Activated B cell treated with CpG ODN at 0.5 μM for 24 hours (primary cell): ENCODE results near the gene PARVB. TPM values are rescaled to one million over a fixed set of nuclear protein-coding genes. Genes with fewer than 3 reads are reported as not detected.
A peak's percentile ranks its signal among the peaks of the same experiment; 100 is the strongest.
"Not testable (repeated sequence)": the region's sequence is repeated elsewhere in the genome, so short reads cannot be mapped to it uniquely, and the experiment has no call there.

Source experiments
- ATAC-seq: fragments of 200-7000 bp; cut with Tn5 transposase; one replicate; pipeline ENCODE4 v1.10.0; 2021; ENCODE audit warnings: low read depth, mild to moderate bottlenecking, moderate library complexity
- CTCF ChIA-PET: fragments of 350-600 bp; sonication (Branson Sonifier 250); formaldehyde crosslinking; loops from one replicate; lab custom pipeline; 2021; ENCODE audit warnings: antibody characterized with exemption; lab: Charles Lee
- POLR2A ChIA-PET: fragments of 350-600 bp; sonication (Branson Sonifier 250); formaldehyde crosslinking; loops from one replicate; lab custom pipeline; 2021; ENCODE audit warnings: antibody characterized with exemption; lab: Charles Lee
- DNase-seq: peaks from one replicate; pipeline ENCODE4 v3.0.0; 2022
- H3K27ac Mint-ChIP-seq: one replicate; pipeline ENCODE4 v1.8.0; 2020; ENCODE audit warnings: mixed read lengths
- H3K27me3 Mint-ChIP-seq: one replicate; pipeline ENCODE4 v1.8.0; 2021; ENCODE audit warnings: mixed read lengths
- H3K36me3 Mint-ChIP-seq: one replicate; pipeline ENCODE4 v1.8.0; 2021; ENCODE audit warnings: low read depth, mixed read lengths
- H3K4me1 Mint-ChIP-seq: one replicate; pipeline ENCODE4 v1.8.0; 2021; ENCODE audit warnings: mixed read lengths
- H3K4me3 Mint-ChIP-seq: one replicate; pipeline ENCODE4 v1.8.0; 2020; ENCODE audit warnings: mild to moderate bottlenecking, mixed read lengths
- H3K9me3 Mint-ChIP-seq: one replicate; pipeline ENCODE4 v1.8.0; 2020; ENCODE audit warnings: mixed read lengths
- intact Hi-C: fragments of 100-400 bp; cut with micrococcal nuclease; formaldehyde crosslinking; loops from one replicate; pipeline ENCODE4 v1.15.1; 2024
- total RNA-seq: library from RNA; stranded (reverse); gene quantifications from 2 replicates; pipeline ENCODE4 v1.2.3, GENCODE V29; 2022
- TF ChIP-seq, protein P1 (sequence below): fragments of 200-600 bp; IDR thresholded peaks from one replicate; pipeline ENCODE4 v1.8.0; 2022; ENCODE audit warnings: antibody characterized with exemption, mild to moderate bottlenecking

The PARVB gene
- total RNA-seq, 1 donor from 2014 or later, result 53.5 TPM

DNA sequence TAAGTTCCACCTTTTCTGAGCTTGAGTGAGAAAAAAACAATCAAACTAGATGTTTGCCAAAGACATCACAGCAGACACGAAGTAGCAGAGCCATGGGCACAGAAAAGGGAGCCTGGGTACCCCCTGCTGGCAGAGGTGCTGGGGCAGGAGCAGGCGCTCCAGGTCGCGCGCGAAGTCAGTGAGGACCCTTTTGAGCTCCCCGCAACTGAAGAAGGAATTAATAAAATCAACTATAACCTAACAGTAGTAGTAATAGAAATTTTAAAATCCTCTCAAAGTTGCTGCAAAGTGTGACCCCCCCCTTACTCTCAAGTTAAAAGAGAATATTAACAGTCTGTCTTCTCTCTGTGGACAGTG is 20.0 kb upstream of the PARVB start:
- POLR2A ChIA-PET, result no interaction called here
- TF ChIP-seq, protein P1, sequence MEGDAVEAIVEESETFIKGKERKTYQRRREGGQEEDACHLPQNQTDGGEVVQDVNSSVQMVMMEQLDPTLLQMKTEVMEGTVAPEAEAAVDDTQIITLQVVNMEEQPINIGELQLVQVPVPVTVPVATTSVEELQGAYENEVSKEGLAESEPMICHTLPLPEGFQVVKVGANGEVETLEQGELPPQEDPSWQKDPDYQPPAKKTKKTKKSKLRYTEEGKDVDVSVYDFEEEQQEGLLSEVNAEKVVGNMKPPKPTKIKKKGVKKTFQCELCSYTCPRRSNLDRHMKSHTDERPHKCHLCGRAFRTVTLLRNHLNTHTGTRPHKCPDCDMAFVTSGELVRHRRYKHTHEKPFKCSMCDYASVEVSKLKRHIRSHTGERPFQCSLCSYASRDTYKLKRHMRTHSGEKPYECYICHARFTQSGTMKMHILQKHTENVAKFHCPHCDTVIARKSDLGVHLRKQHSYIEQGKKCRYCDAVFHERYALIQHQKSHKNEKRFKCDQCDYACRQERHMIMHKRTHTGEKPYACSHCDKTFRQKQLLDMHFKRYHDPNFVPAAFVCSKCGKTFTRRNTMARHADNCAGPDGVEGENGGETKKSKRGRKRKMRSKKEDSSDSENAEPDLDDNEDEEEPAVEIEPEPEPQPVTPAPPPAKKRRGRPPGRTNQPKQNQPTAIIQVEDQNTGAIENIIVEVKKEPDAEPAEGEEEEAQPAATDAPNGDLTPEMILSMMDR, result no peak
- no peak for ATAC-seq

DNA sequence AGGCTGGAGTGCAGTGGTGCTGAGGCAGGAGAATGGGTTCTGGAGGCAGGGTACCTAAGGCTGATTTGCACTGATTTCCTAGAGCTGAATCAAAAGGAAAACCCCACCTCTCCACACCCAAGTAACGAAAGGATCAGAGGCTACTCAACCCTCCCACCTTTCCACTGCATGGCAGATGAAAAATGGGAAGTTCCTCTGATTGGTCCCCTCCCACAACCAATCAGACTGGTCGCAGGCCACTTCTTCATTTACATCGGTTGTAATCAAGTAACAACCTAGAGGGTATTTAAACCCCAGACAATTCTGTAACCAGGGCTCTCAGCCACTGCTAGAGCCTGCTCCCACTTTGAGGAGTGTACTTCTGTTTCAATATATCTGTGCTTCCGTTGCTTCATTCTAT is 18.6 kb upstream of the PARVB start:
- ATAC-seq (peak; percentile 76), DNase-seq (no peak)
- TF ChIP-seq, protein P1, result no peak
- Mint-ChIP-seq H3K4me1 (peaks cover 11% of the 10 kb centered on the region), H3K4me3 (peak overlapping the region; percentile 50), H3K36me3 (peaks cover 6% of the 10 kb centered on the region), H3K27ac (peak overlapping the region; percentile 20), H3K9me3 (peaks cover 2% of the 10 kb centered on the region), H3K27me3 (no peaks in the 10 kb centered on the region)
- intact Hi-C loops, result no loop called here
- ChIA-PET CTCF (interaction anchor here (1.2 kb wide), 1 partner anchor 81 kb away, joined by 7 read pairs; no protein-coding TSS in a partner anchor), POLR2A (interaction anchor here (0.7 kb wide), 1 partner anchor 22 kb away, joined by 3 read pairs; no protein-coding TSS in a partner anchor)

More for the DNA sequence above, 20.0 kb upstream of the PARVB start:
- no peak for DNase-seq
- Mint-ChIP-seq H3K27me3 (no peaks in the 10 kb centered on the region), H3K36me3 (peaks cover 9% of the 10 kb centered on the region), H3K4me1 (peaks cover 23% of the 10 kb centered on the region), H3K27ac (no peak overlapping the region), H3K4me3 (no peak overlapping the region), H3K9me3 (peaks cover 2% of the 10 kb centered on the region)
- intact Hi-C loops, result no loop called here
- CTCF ChIA-PET, result interaction anchor here (0.7 to 1.6 kb wide), 2 partner anchors 19 to 82 kb away, joined by 3 read pairs; partner anchors contain the start of gene PARVB

DNA sequence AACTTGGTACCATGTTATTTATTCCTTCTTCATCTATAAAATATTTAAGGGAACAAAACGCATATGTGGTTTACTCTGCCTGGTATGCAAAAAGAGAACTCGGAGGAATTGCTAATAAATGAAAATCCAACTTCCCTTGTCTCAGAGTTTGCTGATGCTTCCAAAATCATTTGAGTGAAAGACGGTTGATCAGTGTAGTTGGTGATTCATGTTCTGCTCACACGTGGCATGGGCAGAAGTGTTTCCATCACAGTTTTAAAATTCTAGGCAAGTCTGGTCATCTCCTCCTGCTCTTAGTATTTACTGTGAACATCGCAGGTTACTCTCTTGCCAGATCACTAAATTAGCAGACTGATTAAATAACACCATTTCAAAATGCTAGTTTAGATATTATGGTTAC is 11.9 kb upstream of the PARVB start:
- Mint-ChIP-seq H3K4me1 (peaks cover 13% of the 10 kb centered on the region), H3K36me3 (no peaks in the 10 kb centered on the region), H3K27ac (no peak overlapping the region), H3K4me3 (no peak overlapping the region), H3K9me3 (no peaks in the 10 kb centered on the region), H3K27me3 (no peaks in the 10 kb centered on the region)
- no peak for ATAC-seq
- intact Hi-C loops, result no loop called here
- TF ChIP-seq, protein P1, result no peak
- no peak for DNase-seq
- CTCF ChIA-PET, result interaction anchor here (0.8 to 1.0 kb wide), 2 partner anchors 17 to 74 kb away, joined by 3 read pairs; no protein-coding TSS in a partner anchor
- POLR2A ChIA-PET, result no interaction called here

DNA sequence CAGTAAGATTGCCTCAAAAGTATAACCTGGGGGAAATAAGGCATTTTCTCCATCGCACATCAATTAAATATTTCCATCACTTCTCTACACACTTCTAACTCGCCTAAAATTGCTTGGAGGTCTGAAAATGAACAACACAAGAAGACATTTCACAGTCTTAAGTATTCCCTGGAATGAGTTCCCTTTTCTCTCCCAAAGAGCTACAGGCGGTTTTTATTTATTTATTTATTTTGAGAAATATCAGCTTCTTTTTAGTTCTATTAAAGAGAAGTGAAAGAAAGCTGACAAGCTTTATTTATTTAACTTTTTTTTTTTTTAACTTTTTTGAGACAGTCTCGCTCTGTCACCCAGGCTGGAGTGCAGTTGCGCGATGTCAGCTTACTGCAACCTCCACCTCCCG is 11.5 kb upstream of the PARVB start:
- Mint-ChIP-seq H3K9me3 (no peaks in the 10 kb centered on the region), H3K27me3 (no peaks in the 10 kb centered on the region), H3K36me3 (no peaks in the 10 kb centered on the region), H3K4me1 (peaks cover 14% of the 10 kb centered on the region), H3K27ac (no peak overlapping the region), H3K4me3 (no peak overlapping the region)
- no peak for DNase-seq
- ChIA-PET CTCF (interaction anchor here (1.0 kb wide), 2 partner anchors 19 to 73 kb away, joined by 3 read pairs; no protein-coding TSS in a partner anchor), POLR2A (no interaction called here)
- TF ChIP-seq, protein P1, result no peak
- intact Hi-C loops, result no loop called here
- ATAC-seq, result no peak

DNA sequence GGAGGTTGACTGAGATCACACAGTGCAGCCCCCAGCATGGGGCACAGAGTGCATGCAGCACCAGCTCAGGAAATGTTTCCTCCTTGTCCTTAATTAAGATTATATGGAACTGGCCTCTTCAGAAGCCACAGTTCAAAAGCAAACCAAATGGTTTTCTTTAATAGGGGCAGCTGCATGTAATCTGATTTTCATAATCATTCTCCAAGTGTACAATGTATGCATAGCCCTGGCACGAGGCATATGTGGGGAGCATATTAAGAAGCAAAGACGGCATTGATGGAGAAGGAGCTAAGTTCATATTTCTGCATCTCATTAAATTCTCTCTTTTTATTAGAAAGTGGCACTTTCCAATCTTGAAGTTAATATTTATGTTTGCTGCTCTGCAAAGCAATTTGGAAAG is 9.9 kb upstream of the PARVB start:
- ChIA-PET POLR2A (interaction anchor here (1.2 kb wide), 1 partner anchor 34 kb away, joined by 3 read pairs; no protein-coding TSS in a partner anchor), CTCF (interaction anchor here (0.8 kb wide), 1 partner anchor 21 kb away, joined by 3 read pairs; no protein-coding TSS in a partner anchor)
- Mint-ChIP-seq H3K4me1 (peaks cover 15% of the 10 kb centered on the region), H3K27me3 (no peaks in the 10 kb centered on the region), H3K4me3 (no peak overlapping the region), H3K36me3 (no peaks in the 10 kb centered on the region), H3K27ac (no peak overlapping the region), H3K9me3 (no peaks in the 10 kb centered on the region)
- ATAC-seq (no peak), DNase-seq (no peak)
- TF ChIP-seq, protein P1, result no peak
- intact Hi-C loops, result no loop called here

DNA sequence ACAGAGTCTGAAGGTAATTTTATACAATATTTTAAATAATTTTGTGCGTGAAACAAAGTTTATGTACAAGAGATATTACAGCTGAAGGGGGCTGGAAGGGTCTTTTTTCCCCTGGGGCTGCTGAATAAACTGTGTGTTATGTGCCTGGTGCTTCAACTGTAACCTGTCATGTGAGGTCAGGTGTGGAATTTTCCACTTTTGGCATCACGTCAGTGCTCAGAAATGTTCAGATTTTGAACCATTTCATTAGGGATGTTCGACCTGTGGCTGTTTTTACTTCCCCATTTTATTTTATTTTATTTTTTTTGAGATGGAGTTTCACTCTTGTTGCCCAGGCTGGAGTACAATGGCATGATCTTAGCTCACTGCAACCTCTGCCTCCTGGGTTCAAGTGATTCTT is 7.5 kb upstream of the PARVB start:
- H3K4me3 Mint-ChIP-seq, ATAC-seq, H3K9me3 Mint-ChIP-seq, H3K27ac Mint-ChIP-seq, H3K27me3 Mint-ChIP-seq, DNase-seq, intact Hi-C loops, H3K36me3 Mint-ChIP-seq: not testable (repeated sequence)
- CTCF ChIA-PET, result interaction anchor here (1.0 kb wide), 1 partner anchor 70 kb away, joined by 3 read pairs; no protein-coding TSS in a partner anchor
- POLR2A ChIA-PET, result interaction anchor here (1.4 kb wide), 1 partner anchor 10 kb away, joined by 11 read pairs; no protein-coding TSS in a partner anchor
- peaks cover 25% of the 10 kb centered on the region for H3K4me1 Mint-ChIP-seq
